ENCODE results near the gene ACOT12.

DNA sequence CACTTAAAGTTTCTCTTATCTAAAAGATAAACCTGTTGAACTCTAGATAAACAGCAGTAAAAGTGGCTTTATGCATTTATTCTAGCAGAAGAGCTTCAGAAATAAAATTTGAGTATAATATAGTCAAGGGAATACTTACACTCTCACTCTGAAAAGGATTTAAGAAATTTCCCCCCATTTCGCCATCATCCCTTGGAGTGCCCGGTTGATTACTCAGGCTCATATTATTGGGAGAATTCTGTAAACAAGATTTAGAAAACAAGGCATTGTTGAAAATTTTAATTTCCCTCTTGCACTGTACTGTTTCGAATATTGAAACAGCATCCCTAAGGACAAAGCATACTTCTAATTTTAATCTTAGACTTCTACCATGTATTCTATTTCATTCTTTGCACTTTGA is 34.5 kb upstream of the ACOT12 start:
- TF ChIP-seq, protein P1, sequence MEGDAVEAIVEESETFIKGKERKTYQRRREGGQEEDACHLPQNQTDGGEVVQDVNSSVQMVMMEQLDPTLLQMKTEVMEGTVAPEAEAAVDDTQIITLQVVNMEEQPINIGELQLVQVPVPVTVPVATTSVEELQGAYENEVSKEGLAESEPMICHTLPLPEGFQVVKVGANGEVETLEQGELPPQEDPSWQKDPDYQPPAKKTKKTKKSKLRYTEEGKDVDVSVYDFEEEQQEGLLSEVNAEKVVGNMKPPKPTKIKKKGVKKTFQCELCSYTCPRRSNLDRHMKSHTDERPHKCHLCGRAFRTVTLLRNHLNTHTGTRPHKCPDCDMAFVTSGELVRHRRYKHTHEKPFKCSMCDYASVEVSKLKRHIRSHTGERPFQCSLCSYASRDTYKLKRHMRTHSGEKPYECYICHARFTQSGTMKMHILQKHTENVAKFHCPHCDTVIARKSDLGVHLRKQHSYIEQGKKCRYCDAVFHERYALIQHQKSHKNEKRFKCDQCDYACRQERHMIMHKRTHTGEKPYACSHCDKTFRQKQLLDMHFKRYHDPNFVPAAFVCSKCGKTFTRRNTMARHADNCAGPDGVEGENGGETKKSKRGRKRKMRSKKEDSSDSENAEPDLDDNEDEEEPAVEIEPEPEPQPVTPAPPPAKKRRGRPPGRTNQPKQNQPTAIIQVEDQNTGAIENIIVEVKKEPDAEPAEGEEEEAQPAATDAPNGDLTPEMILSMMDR (conservative IDR thresholded peaks at IDR 0.05 in 1 of 2, IDR thresholded peaks at IDR 0.05 in 1 of 2; ENCODE audit: low read depth in 1 of 2, low read length in 2 of 2): no peak
- no peak for TF ChIP-seq EZH2 (IDR thresholded peaks at IDR 0.05; ENCODE audit: low read length, missing control alignments)

Data from fibroblast of lung (primary cell).